H1 (cell line): ENCODE data around the gene LRP3.

ENCODE experiments used
- BRCA1 ChIP-seq: IDR thresholded peaks from 2 replicates; pipeline ENCODE4 v1.6.1; 2012; ENCODE audit warnings: low read depth, low read length, improper control_type of control experiment
- CEBPB ChIP-seq: IDR thresholded peaks from 2 replicates; pipeline ENCODE4 v1.6.1; 2012; ENCODE audit warnings: low read depth, low read length
- CREB1 ChIP-seq: IDR thresholded peaks from 2 replicates; pipeline ENCODE4 v1.6.1; 2012; ENCODE audit warnings: inconsistent platforms
- EGR1 ChIP-seq: IDR thresholded peaks from 2 replicates; pipeline ENCODE4 v1.6.1; 2011; ENCODE audit warnings: low read depth, low read length, borderline replicate concordance
- JUND ChIP-seq: IDR thresholded peaks from 2 replicates; pipeline ENCODE4 v1.6.1; 2011; ENCODE audit warnings: mild to moderate bottlenecking, improper control_type of control experiment, low read length
- KDM4A ChIP-seq: IDR thresholded peaks from one replicate; pipeline ENCODE4 v1.7.1; 2012; ENCODE audit warnings: low read depth, mild to moderate bottlenecking, moderate library complexity, low read length, inconsistent platforms; ENCODE audit not compliant: severe bottlenecking
- NRF1 ChIP-seq: IDR thresholded peaks from 2 replicates; pipeline ENCODE4 v1.6.1; 2011; ENCODE audit warnings: mild to moderate bottlenecking, low read depth, low read length, improper control_type of control experiment
- POLR2A ChIP-seq, 2 experiments: IDR thresholded peaks; 1 replicate in 1 of 2; 2 replicates in 1 of 2; pipeline ENCODE4 v1.6.1; 2011; ENCODE audit warnings: low read depth in 2 of 2, low read length in 2 of 2, mild to moderate bottlenecking in 2 of 2; ENCODE audit errors: control extremely low read depth in 1 of 2
- SAP30 ChIP-seq: fragments of 300-600 bp; sonication (generic); IDR thresholded peaks from 2 replicates; pipeline ENCODE4 v1.7.1; 2012; ENCODE audit warnings: low read length, moderate library complexity, mild to moderate bottlenecking, inconsistent platforms; ENCODE audit not compliant: insufficient read depth, insufficient replicate concordance
- TAF1 ChIP-seq: IDR thresholded peaks from 2 replicates; pipeline ENCODE4 v1.6.1; 2011; ENCODE audit warnings: mild to moderate bottlenecking, low read depth, low read length
- TBP ChIP-seq: IDR thresholded peaks from 2 replicates; pipeline ENCODE4 v1.6.1; 2011; ENCODE audit warnings: low read depth, low read length, improper control_type of control experiment
- YY1 ChIP-seq: IDR thresholded peaks from 2 replicates; pipeline ENCODE4 v1.6.1; 2011; ENCODE audit warnings: low read depth, mild to moderate bottlenecking, low read length
- TF ChIP-seq, protein P1 (sequence below), 3 experiments: IDR thresholded peaks; 1 replicate in 2 of 3; 2 replicates in 1 of 3; pipeline versions ENCODE4 v1.5.1 to v1.6.1; 2011; ENCODE audit warnings: low read length in 3 of 3, mild to moderate bottlenecking in 3 of 3, inconsistent platforms in 2 of 3, low read depth in 1 of 3, moderate library complexity in 1 of 3; ENCODE audit not compliant: insufficient read depth in 1 of 3; ENCODE audit errors: control extremely low read depth in 1 of 3

DNA sequence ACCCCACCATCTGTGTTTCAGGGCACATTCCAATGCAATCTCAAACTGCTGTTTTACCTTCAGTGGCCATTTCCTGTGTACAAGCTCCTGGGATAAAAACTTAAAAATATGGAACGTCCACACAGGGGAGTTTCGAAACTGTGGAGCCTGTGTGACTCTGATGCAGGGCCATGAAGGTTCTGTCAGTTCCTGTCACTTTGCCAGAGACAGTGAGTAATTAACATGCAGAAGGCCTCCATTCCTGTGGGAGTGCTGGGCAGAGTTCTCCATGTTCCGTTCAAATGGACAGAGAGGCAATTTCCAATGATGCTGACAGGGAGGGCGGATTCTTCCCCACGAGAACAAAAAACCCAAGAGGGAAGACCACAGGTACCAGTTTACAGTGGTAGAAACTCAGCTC is 37.8 kb upstream of the LRP3 start:
- TF ChIP-seq, protein P1, sequence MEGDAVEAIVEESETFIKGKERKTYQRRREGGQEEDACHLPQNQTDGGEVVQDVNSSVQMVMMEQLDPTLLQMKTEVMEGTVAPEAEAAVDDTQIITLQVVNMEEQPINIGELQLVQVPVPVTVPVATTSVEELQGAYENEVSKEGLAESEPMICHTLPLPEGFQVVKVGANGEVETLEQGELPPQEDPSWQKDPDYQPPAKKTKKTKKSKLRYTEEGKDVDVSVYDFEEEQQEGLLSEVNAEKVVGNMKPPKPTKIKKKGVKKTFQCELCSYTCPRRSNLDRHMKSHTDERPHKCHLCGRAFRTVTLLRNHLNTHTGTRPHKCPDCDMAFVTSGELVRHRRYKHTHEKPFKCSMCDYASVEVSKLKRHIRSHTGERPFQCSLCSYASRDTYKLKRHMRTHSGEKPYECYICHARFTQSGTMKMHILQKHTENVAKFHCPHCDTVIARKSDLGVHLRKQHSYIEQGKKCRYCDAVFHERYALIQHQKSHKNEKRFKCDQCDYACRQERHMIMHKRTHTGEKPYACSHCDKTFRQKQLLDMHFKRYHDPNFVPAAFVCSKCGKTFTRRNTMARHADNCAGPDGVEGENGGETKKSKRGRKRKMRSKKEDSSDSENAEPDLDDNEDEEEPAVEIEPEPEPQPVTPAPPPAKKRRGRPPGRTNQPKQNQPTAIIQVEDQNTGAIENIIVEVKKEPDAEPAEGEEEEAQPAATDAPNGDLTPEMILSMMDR (IDR thresholded peaks at IDR 0.05; ENCODE audit: control extremely low read depth in 1 of 3, insufficient read depth in 1 of 3, low read depth in 1 of 3, low read length in 3 of 3), result no peak
- no peak for TF ChIP-seq YY1
- no peak for TF ChIP-seq KDM4A
- TF ChIP-seq EGR1, result no peak
- no peak for TF ChIP-seq TBP
- TF ChIP-seq NRF1, result no peak
- TF ChIP-seq JUND, result no peak
- no peak for TF ChIP-seq BRCA1
- TF ChIP-seq POLR2A (IDR thresholded peaks at IDR 0.05; ENCODE audit: control extremely low read depth in 1 of 2, low read depth in 2 of 2, low read length in 2 of 2), result no peak
- no peak for TF ChIP-seq CEBPB
- TF ChIP-seq CREB1, result no peak
- TF ChIP-seq SAP30, result no peak
- no peak for TF ChIP-seq TAF1
